Measurements from ENCODE around the gene FRMPD4. TPM values are rescaled to one million over a fixed set of nuclear protein-coding genes. Genes with fewer than 3 reads are reported as not detected.

Gene FRMPD4
- total and polyA plus RNA-seq, 8 donors: 0.45 to 0.86 (median 0.68) TPM; not detected in 2

- DNase-seq (no peak), ATAC-seq (no peak)
- no peaks in the 10 kb centered on the region for H3K4me1 ChIP-seq
- H3K27ac ChIP-seq: no peak overlapping the region
- H3K4me3 ChIP-seq: no peak overlapping the region
- H3K27me3 ChIP-seq: no peaks in the 10 kb centered on the region
- H3K36me3 ChIP-seq: no peaks in the 10 kb centered on the region
- intact Hi-C loops (cut with DNase I): no loop called here
- no peaks in the 10 kb centered on the region for H3K9me3 ChIP-seq
- TF ChIP-seq, protein P1, sequence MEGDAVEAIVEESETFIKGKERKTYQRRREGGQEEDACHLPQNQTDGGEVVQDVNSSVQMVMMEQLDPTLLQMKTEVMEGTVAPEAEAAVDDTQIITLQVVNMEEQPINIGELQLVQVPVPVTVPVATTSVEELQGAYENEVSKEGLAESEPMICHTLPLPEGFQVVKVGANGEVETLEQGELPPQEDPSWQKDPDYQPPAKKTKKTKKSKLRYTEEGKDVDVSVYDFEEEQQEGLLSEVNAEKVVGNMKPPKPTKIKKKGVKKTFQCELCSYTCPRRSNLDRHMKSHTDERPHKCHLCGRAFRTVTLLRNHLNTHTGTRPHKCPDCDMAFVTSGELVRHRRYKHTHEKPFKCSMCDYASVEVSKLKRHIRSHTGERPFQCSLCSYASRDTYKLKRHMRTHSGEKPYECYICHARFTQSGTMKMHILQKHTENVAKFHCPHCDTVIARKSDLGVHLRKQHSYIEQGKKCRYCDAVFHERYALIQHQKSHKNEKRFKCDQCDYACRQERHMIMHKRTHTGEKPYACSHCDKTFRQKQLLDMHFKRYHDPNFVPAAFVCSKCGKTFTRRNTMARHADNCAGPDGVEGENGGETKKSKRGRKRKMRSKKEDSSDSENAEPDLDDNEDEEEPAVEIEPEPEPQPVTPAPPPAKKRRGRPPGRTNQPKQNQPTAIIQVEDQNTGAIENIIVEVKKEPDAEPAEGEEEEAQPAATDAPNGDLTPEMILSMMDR (IDR thresholded peaks at IDR 0.05): no peak
Measured at GRCh38 chrX:12617241-12617640, 479.0 kb downstream of the FRMPD4 start.

GRCh38 chrX:12647230-12647629 is 509.0 kb downstream of the FRMPD4 start:
- TF ChIP-seq, protein P1 (IDR thresholded peaks at IDR 0.05): no peak
- Histone ChIP-seq H3K4me3 (no peak overlapping the region), H3K27ac (no peak overlapping the region), H3K9me3 (no peaks in the 10 kb centered on the region), H3K36me3 (no peaks in the 10 kb centered on the region), H3K4me1 (no peaks in the 10 kb centered on the region), H3K27me3 (no peaks in the 10 kb centered on the region)
- intact Hi-C loops (cut with DNase I): no loop called here
- DNase-seq (no peak), ATAC-seq (no peak)

DNA sequence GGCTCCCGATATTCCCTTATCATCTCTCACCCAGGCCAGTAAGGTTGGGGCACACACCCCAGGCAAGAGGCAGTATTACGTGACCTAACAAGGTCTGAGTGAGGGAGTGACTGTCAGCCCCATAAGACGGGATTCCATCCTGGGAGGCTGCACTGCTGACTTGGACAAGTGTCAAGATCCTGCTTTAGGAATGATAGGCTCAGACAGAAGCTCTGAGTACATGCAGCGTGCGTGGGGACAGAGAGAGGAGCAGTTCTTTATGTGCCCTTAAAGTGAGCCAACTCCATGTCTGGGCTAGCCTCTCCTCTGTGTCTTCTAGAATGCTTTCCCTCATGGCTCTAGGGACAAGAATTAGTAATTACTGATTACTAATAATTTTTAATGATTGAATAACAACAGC is 510.7 kb downstream of the FRMPD4 start:
- Histone ChIP-seq H3K9me3 (no peaks in the 10 kb centered on the region), H3K4me3 (no peak overlapping the region), H3K27me3 (no peaks in the 10 kb centered on the region), H3K27ac (no peak overlapping the region), H3K36me3 (no peaks in the 10 kb centered on the region), H3K4me1 (no peaks in the 10 kb centered on the region)
- intact Hi-C loops (cut with DNase I): no loop called here
- TF ChIP-seq, protein P1 (IDR thresholded peaks at IDR 0.05): no peak
- no peak for ATAC-seq
- DNase-seq: no peak

- no peak for DNase-seq
- no peaks in the 10 kb centered on the region for H3K9me3 ChIP-seq
- no peak overlapping the region for H3K27ac ChIP-seq
- ATAC-seq: no peak
- no peaks in the 10 kb centered on the region for H3K4me1 ChIP-seq
- H3K27me3 ChIP-seq: no peaks in the 10 kb centered on the region
- TF ChIP-seq, protein P1 (IDR thresholded peaks at IDR 0.05): no peak
- no peak overlapping the region for H3K4me3 ChIP-seq
- intact Hi-C loops (cut with DNase I): no loop called here
- no peaks in the 10 kb centered on the region for H3K36me3 ChIP-seq
Measured at GRCh38 chrX:12657433-12657832, 519.2 kb downstream of the FRMPD4 start.

DNA sequence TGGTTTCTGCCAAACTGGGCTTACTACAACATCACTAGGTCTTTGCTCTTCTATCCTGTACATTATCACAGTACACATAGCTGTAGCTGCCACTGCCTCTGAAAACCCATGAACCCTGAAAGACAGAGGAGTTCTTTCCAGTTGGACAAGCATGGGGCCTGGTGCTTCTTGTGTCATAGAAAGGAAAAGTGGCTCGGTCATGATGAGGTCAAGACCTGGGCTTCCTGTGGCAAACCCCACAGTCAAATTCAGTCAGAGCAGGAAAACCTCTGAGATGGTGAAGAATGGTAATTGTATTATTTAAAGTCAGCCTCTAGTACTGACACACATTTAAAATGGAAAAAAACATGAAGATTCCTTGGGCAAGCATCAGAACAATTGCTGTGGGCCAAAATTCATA is 519.6 kb downstream of the FRMPD4 start:
- DNase-seq: no peak
- Histone ChIP-seq H3K36me3 (no peaks in the 10 kb centered on the region), H3K27ac (no peak overlapping the region), H3K4me1 (no peaks in the 10 kb centered on the region), H3K4me3 (no peak overlapping the region), H3K27me3 (no peaks in the 10 kb centered on the region), H3K9me3 (no peaks in the 10 kb centered on the region)
- intact Hi-C loops (cut with DNase I): no loop called here
- TF ChIP-seq, protein P1 (IDR thresholded peaks at IDR 0.05): no peak
- no peak for ATAC-seq
